Endometrial microvascular endothelial cells (primary cell): Measurements from ENCODE around the gene RNF166. TPM values are rescaled to one million over a fixed set of nuclear protein-coding genes. Genes with fewer than 3 reads are reported as not detected.

Experiments used
- in situ Hi-C: cut with HindIII; loops from 2 replicates; pipeline ENCODE4 v1.10.0; 2017; ENCODE audit warnings: low sequenced_read_pairs, low pct_unique_long_range_greater_than_20kb; ENCODE audit errors: inconsistent ontology term
- total RNA-seq: library from RNA; depleted of rRNA; stranded (reverse); fragments of >200 nt; gene quantifications from one replicate; pipeline ENCODE4 v1.2.3, GENCODE V29; 2015; ENCODE audit errors: inconsistent ontology term

RNF166 gene
- total RNA-seq, 1 donor from 2014 or later, result 32.6 TPM

GRCh38 chr16:88662222-88662842 is 43.9 kb downstream of the RNF166 start:
- in situ Hi-C loops, result no loop called here

GRCh38 chr16:88661468-88661867 is 44.7 kb downstream of the RNF166 start:
- in situ Hi-C loops, result no loop called here

DNA sequence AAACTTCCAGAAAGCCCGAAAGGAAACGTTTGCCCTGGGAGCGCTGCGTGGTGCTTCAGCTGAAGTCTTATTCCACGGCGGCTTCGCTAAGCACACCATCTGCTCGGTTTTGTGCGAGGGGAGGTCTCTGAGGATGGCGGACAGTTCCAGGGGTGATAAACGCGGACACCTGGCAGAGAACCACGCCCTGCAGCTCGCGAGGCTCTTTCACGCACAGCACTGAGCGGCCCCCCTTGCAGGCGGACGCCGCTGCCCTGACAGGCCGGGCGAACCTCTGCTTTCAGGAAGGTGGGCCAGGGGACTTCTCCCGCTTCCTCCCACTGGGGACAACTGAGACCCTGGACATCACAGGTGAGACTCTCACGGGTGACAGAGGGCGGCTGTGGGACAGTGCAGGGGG is 47.0 kb downstream of the RNF166 start:
- in situ Hi-C loops, result no loop called here

GRCh38 chr16:88658714-88659113 is 47.5 kb downstream of the RNF166 start:
- in situ Hi-C loops, result no loop called here

DNA sequence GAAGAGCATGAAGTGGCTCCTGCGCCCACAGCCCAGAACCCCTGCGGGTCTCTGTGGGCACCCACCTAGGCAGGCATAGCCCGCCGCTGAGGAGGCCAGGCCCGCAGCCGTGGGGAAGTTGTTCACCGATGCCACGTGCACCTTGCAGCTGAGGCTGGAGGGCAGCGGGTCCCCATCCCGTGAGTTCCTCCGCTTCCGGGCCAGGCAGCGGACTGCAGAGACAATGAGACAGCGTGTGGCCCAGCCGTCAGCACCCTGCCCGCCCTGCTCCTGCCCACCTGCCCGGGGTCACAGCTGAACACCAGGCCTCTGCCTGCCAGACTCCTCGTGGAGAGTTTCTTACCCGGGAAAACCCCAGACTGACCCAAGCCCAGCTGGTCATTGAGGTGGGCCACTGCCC is 48.8 kb downstream of the RNF166 start:
- in situ Hi-C loops, result no loop called here

DNA sequence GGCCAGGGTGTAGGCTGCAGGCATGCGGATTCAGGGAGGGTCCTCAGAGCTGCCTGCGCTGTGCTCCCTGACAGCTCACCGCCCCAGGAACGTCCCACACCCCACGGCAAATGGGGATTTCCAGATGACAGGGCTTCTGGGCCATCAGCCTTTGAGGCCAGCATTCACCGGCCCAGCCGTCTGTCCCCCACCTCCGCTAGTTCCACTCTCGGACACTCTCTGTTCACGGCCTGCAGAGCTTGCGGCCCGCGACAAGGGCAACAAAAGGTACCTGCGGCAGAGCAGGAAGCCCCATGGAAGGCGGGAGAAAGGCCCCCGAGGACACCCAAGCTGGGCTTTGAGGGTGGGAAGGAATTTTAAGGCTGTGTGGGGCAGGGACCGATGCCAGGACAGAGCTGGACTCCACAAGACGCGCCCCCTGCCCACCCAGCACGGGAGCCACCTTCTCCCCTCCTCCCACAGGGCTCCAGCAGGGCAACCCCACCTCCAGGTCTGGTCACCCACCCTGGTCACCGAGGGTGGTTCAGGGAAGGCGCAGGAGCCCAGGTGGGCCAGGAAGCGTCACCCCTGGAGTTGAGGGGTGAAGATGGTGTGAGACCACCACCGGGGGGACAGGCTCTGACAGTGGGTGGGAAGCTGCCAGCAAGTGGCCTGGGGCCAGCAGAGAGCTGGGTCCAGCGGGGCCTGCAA is 49.8 kb downstream of the RNF166 start:
- in situ Hi-C loops, result no loop called here

- in situ Hi-C loops, result no loop called here
Measured at GRCh38 chr16:88655733-88656281, 50.4 kb downstream of the RNF166 start.

DNA sequence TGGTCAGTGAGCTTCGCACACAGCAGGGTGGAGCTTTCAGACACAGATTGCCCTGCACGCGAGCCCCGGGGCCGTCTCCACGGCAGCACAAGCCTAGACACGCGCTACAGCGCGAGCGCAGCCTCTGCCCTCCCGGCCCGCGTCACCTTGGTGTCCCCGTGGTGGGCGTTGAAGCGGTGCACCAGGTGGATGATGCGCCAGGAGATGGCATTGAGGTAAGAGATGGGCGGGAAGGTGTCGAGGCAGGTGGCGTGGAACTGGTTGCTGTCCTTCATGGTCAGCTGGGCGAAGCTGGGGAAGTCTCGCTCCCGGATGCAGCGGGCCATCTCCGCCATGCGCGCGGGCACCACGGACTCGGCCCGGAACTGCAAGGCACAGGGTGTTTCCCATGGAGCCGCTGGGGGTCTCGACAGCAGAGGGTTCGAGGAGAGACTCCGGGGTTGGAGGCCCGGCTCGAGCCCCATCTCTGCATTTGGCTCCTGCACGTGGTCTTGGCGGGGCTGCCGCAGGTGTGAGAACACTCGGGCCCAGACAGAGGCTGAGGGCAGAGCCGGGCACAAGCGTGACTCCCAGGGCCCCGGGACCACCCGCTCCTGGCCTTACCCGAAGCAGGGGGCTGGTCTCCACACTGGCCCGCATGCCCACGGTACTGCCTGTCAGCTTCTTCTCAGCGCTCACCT is 51.0 kb downstream of the RNF166 start:
- in situ Hi-C loops, result no loop called here

DNA sequence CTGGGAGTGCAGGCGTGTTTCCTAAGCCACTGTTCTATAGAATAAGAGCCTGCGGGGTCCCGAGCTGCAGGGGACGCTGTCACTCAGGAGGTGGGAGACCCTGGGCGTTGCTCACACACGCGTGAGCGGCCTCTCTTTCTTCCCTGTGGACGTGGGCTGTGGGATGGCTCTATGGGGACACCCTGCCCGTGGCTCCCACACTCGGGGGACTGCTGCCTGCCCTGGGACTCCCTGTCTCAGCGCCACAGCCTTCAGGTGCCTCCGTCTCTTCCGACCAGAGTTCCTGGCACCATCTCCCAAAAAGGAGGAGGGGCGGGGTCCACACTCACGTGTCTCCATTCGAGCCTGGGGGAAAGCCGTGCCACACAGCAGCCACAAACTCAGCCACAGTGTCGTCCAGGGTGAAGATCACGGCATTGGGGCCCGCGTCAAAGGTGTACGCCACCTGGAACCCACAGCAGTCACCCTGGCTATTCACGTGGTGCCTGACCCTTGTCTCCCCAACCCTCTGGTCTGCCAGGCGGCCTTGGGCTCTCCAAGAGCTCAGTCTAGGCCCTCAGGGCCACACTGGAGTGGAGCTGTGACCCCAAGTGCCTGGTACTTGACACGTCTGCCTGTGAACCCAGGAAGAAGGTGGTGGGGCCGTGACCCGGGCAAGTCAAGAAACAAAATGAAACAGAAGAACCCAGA is 51.7 kb downstream of the RNF166 start:
- in situ Hi-C loops, result no loop called here

DNA sequence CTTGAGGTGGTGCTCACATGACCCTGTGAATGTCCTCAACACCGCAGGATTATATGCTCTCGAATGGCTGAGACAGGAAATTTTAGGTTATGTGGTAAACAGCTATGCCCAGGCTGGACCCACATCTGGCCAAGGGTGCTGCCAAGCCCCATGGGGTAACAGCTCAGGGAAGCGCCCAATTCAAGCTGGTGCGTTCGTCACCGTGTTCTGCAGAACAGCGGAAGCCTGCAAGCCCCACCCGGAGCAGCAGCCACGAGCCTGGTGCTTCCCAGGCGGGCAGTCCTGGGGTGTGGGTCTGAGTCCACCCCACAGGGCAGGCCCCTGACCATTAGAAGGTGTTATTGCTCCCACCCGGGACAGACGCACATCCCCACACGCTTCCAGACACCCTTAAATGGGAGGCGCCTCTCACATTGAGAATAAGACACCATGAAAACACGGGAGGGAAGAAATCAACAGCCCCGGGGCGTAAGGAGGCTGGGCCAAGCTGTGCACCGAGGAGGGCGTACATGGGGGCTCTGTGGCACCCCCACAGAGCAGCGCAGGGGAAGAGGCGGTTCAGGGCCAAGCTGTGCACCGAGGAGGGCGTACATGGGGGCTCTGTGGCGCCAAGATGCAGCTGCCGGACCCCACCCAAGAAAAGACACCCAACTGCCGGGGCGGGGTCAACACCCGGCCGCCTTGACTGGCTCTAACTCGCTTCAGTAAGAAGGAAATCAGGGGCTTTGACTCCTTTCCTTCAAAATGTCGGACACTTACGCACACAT is 52.4 kb downstream of the RNF166 start:
- in situ Hi-C loops, result no loop called here

DNA sequence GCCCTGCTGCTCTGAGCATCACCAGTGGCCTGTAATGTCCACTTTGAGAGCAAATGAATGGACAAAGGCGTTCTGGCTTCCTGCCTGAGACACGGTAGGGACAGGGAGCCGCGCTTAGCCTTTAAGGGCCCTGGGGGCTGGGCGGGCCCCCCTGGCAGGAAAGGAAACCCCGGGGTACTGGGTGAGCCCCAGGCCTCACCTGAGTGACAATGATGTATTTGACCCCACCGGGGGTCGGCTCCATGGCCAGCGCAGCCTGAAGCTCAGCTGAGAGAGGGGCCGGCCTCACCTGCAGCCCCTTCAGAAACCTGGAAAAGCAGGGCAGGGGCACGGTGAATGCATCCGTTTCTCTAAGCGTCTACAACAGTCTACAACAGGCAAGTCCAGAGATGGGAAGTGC is 53.1 kb downstream of the RNF166 start:
- in situ Hi-C loops, result no loop called here

GRCh38 chr16:88652762-88653063 is 53.5 kb downstream of the RNF166 start:
- in situ Hi-C loops, result no loop called here

DNA sequence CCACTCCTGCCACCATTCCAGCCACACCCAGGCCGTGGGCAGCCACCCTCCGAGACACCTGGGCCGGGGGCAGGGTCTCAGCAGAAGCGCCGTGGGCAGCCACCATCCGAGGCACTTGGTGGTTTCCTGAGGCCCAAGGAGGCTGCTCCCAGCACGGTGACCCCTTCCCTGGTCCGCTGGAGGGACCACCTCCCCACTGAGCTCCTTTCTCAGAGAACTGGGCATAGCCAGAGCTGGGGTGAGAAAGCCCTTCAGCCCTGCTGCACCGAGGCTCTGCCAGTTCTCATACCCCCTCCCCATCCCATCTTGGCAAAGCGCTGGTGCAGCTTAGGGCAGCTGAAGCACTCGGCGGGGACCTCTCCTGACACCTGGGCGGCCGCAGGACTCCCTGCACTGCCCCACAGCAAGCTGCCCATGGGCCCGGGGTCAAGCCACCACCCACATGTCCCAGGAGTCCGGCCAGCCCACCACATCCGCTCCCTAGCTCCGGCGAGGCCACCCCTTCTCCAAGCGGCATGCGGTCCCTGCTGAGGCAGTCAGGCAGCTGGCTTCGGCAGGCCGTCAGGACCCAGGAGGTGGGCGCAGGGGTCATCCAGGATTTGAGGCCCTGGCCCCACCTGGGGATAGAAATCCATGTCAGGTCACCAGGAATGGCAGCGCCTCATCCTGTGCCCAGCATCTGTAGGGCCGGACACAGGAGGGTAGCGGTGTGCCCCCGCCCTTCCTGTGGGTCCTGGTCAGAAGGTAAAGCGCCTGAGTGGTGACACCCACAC is 54.0 kb downstream of the RNF166 start:
- in situ Hi-C loops, result no loop called here

- in situ Hi-C loops, result no loop called here
Measured at GRCh38 chr16:88651276-88651988, 54.8 kb downstream of the RNF166 start.

DNA sequence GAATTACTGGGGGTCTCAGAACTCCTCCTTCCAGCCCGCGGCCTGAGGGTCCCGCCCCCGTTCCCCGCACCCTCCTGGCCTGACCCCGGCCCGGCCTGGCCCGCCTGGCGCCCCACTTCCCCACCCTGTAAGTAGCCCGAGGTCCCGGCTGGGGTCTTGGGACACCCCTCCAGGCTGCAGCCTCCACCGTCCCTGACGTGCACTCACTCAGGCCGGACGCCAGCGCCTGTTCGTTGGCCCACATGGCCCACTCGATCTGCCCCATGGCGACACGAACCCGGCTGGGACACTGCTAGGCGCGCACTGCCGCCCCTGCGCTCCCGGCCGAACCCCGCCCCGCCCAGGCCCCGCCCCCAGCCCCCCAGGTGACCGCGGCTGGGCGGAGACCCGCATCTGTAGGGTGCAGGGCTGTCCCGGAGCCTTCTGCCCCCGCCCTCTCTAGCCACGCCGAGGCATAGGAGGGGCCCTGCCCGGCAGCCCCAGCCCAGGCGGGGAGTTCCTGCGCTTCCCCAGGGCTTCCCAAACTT is 55.4 kb downstream of the RNF166 start, which contains the start of gene CYBA:
Gene CYBA, minus strand, starts transcription at position 305 of the 527 bp plus-strand sequence. Its CDS starts 40 bp downstream, at position 265.
- in situ Hi-C loops, result no loop called here

DNA sequence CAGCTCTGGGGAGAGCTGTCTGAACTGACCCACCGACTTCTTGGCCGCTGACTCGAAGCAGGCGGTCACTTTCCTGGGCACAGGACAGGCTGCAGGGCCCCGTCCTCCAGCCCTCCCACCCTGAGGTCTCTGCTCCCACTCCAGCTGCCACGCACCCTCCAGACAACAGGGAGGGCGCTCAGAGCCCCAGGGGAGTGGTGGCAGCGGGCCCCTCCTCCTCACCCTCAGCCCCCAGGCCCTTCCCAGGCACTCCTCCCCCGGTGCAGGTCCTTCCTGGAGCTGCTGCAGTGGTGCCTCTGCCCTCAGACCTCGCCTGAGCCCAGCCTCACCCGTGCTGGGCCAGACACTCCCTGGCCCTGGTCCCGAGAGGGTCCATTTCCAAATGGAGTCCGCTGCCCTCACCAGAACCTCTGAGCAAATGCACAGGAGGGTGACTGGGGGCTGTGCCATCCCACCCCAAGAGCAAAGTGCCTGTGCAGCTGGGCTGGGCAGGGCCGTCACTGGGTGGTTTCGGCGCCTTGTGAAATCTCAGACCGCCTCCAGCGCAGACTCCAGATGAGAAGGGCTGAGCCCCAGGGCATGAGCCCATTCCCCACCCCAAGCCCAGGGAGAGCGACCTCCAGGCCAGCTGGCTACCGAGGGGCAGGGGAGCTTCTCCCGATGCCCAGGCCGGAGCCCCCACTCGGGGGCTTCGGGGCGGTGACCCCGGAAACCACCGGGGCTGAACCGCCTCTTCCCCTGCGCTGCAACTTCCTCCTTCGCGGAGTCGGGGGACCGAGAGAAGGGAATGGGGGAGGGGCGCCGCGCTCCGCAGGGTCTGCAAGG is 56.1 kb downstream of the RNF166 start:
- in situ Hi-C loops, result no loop called here
